ENCODE results near the gene GLI2.

GRCh38 chr2:120747706-120748105, 12.0 kb downstream of the GLI2 start:
- TF ChIP-seq CTCF (IDR thresholded peaks at IDR 0.05) (no peak), EP300 (IDR thresholded peaks at IDR 0.05) (no peak), POLR2A (IDR thresholded peaks at IDR 0.05) (no peak)

Data from ovary (tissue), 3 donors.